ENCODE measurements around the gene TMEM126A.
"Not testable (repeated sequence)": the region's sequence is repeated elsewhere in the genome, so short reads cannot be mapped to it uniquely, and the experiment has no call there.

The TMEM126A gene

GRCh38 chr11:85647604-85648299 is at the start of gene TMEM126A:
TMEM126A (plus strand) TSS chr11:85647967; CDS start chr11:85650256, 2,289 bp downstream.
- peak; percentile 70 to 89 (median 72) for DNase-seq (ENCODE audit: low read depth in 3 of 3, low spot score in 1 of 3)

GRCh38 chr11:85599083-85599482 is 48.7 kb upstream of the TMEM126A start:
- no peak for DNase-seq (ENCODE audit: low read depth in 3 of 3, low spot score in 1 of 3)

- no peak for DNase-seq (ENCODE audit: low read depth in 3 of 3, low spot score in 1 of 3)
Observed at GRCh38 chr11:85602526-85603213, 45.1 kb upstream of the TMEM126A start.

GRCh38 chr11:85603220-85603619 is 44.5 kb upstream of the TMEM126A start:
- no peak for DNase-seq (ENCODE audit: low read depth in 3 of 3, low spot score in 1 of 3)

- DNase-seq (ENCODE audit: low read depth in 3 of 3, low spot score in 1 of 3), result not testable (repeated sequence)
Observed at GRCh38 chr11:85606237-85606636, 41.5 kb upstream of the TMEM126A start.

- DNase-seq (ENCODE audit: low read depth in 3 of 3, low spot score in 1 of 3), result not testable (repeated sequence)
Observed at GRCh38 chr11:85608621-85609020, 39.1 kb upstream of the TMEM126A start.

GRCh38 chr11:85609286-85609685 is 38.5 kb upstream of the TMEM126A start:
- not testable (repeated sequence) for DNase-seq (ENCODE audit: low read depth in 3 of 3, low spot score in 1 of 3)

GRCh38 chr11:85611643-85612042 is 36.1 kb upstream of the TMEM126A start:
- DNase-seq (ENCODE audit: low read depth in 3 of 3, low spot score in 1 of 3), result not testable (repeated sequence)

GRCh38 chr11:85619499-85619898 is 28.3 kb upstream of the TMEM126A start:
- no peak for DNase-seq (ENCODE audit: low read depth in 3 of 3, low spot score in 1 of 3)

GRCh38 chr11:85620256-85620655 is 27.5 kb upstream of the TMEM126A start:
- no peak for DNase-seq (ENCODE audit: low read depth in 3 of 3, low spot score in 1 of 3)

GRCh38 chr11:85626496-85626895 is 21.3 kb upstream of the TMEM126A start:
- DNase-seq (ENCODE audit: low read depth in 3 of 3, low spot score in 1 of 3), result no peak

GRCh38 chr11:85627332-85627997 is 20.3 kb upstream of the TMEM126A start, which contains the start of gene DLG2:
DLG2 (minus strand) TSS chr11:85627344.
- DNase-seq (ENCODE audit: low read depth in 3 of 3, low spot score in 1 of 3), result no peak

GRCh38 chr11:85627998-85628770 is 19.6 kb upstream of the TMEM126A start, which contains the start of gene TMEM126B:
TMEM126B (plus strand) TSS chr11:85628593; CDS start chr11:85628608, 15 bp downstream.
- peak; percentile 83 to 87 (median 84) for DNase-seq (ENCODE audit: low read depth in 3 of 3, low spot score in 1 of 3)

- no peak for DNase-seq (ENCODE audit: low read depth in 3 of 3, low spot score in 1 of 3)
Observed at GRCh38 chr11:85628771-85629341, 18.9 kb upstream of the TMEM126A start.

GRCh38 chr11:85634747-85635146 is 13.0 kb upstream of the TMEM126A start:
- DNase-seq (ENCODE audit: low read depth in 3 of 3, low spot score in 1 of 3), result no peak

GRCh38 chr11:85643191-85643614 is 4.6 kb upstream of the TMEM126A start:
- no peak for DNase-seq (ENCODE audit: low read depth in 3 of 3, low spot score in 1 of 3)

- no peak for DNase-seq (ENCODE audit: low read depth in 3 of 3, low spot score in 1 of 3)
Observed at GRCh38 chr11:85647078-85647477, 689 bp upstream of the TMEM126A start.

GRCh38 chr11:85651118-85651517 is 3.4 kb downstream of the TMEM126A start:
- DNase-seq (ENCODE audit: low read depth in 3 of 3, low spot score in 1 of 3), result no peak

GRCh38 chr11:85652786-85653447 is 5.2 kb downstream of the TMEM126A start:
- no peak for DNase-seq (ENCODE audit: low read depth in 3 of 3, low spot score in 1 of 3)

GRCh38 chr11:85654343-85654742 is 6.6 kb downstream of the TMEM126A start:
- DNase-seq (ENCODE audit: low read depth in 3 of 3, low spot score in 1 of 3), result not testable (repeated sequence)

Measured in stimulated activated CD4-positive, alpha-beta T cell treated with anti-CD3 and anti-CD28 coated beads, TNF-alpha, amount 100 ng/mL, for 1 hour (primary cell).